VCaP (cell line): Measurements from ENCODE around the gene PRKAB1.
A peak's percentile ranks its signal among the peaks of the same experiment; 100 is the strongest.
"Not testable (repeated sequence)": the region's sequence is repeated elsewhere in the genome, so short reads cannot be mapped to it uniquely, and the experiment has no call there.

Source experiments
- H3K27ac ChIP-seq: fragments of 450-650 bp; 2 replicates; pipeline ENCODE4 v1.5.1; 2017
- CTCF ChIP-seq: fragments of 450-650 bp; conservative IDR thresholded peaks from 2 replicates; pipeline ENCODE4 v1.5.1; 2017; ENCODE audit warnings: mild to moderate bottlenecking, moderate library complexity

Gene PRKAB1

GRCh38 chr12:119667577-119668323 lies at the start of gene PRKAB1:
TSS of gene PRKAB1 (plus strand) at chr12:119668133. CDS start at chr12:119668245, 112 bp downstream.
- TF ChIP-seq CTCF = peak; percentile 100
- H3K27ac ChIP-seq = peak within 1 kb of the TSS; percentile 97

GRCh38 chr12:119618328-119618896 lies 49.5 kb upstream of the PRKAB1 start:
- H3K27ac ChIP-seq = not testable (repeated sequence)

- no peak for TF ChIP-seq CTCF
- peak overlapping the region; percentile 61 for H3K27ac ChIP-seq
Measured at GRCh38 chr12:119620490-119620889, 47.4 kb upstream of the PRKAB1 start.

GRCh38 chr12:119621878-119622277 lies 46.1 kb upstream of the PRKAB1 start:
- peak overlapping the region; percentile 61 for H3K27ac ChIP-seq
- no peak for TF ChIP-seq CTCF

- H3K27ac ChIP-seq = no peak overlapping the region
Measured at GRCh38 chr12:119624966-119625365, 43.0 kb upstream of the PRKAB1 start.

GRCh38 chr12:119627019-119627643 lies 40.8 kb upstream of the PRKAB1 start:
- no peak for TF ChIP-seq CTCF
- no peak overlapping the region for H3K27ac ChIP-seq

More at GRCh38 chr12:119624966-119625365, 43.0 kb upstream of the PRKAB1 start:
- TF ChIP-seq CTCF = no peak

GRCh38 chr12:119627686-119628085 lies 40.2 kb upstream of the PRKAB1 start:
- no peak overlapping the region for H3K27ac ChIP-seq

More at GRCh38 chr12:119627686-119628085, 40.2 kb upstream of the PRKAB1 start:
- no peak for TF ChIP-seq CTCF
